D721Med (cell line): ENCODE results near the gene MSX1.

Experiments used
- DNase-seq: peaks from one replicate; pipeline ENCODE4 v3.0.0; 2011; ENCODE audit warnings: low spot score; ENCODE audit not compliant: insufficient read length
- FAIRE-seq: peaks from 2 replicates; lab custom pipeline; 2011; peaks lifted over from hg19 to GRCh38; lab: Jason Lieb, UNC
- CTCF ChIP-seq: IDR thresholded peaks from 2 replicates; pipeline ENCODE4 v1.5.1; 2012; ENCODE audit warnings: mild to moderate bottlenecking, control low read depth; ENCODE audit not compliant: insufficient read depth; ENCODE audit errors: missing control alignments

MSX1 gene

GRCh38 chr4:4840351-4840750 is 19.1 kb upstream of the MSX1 start:
- DNase-seq: no peak
- FAIRE-seq: no peak
- TF ChIP-seq CTCF: no peak

GRCh38 chr4:4841156-4841555 is 18.3 kb upstream of the MSX1 start:
- DNase-seq (no peak), FAIRE-seq (no peak)
- TF ChIP-seq CTCF: no peak

GRCh38 chr4:4842476-4843441 is 16.7 kb upstream of the MSX1 start:
- FAIRE-seq (no peak), DNase-seq (no peak)
- no peak for TF ChIP-seq CTCF

GRCh38 chr4:4843635-4844291 is 15.7 kb upstream of the MSX1 start:
- TF ChIP-seq CTCF: no peak
- FAIRE-seq (no peak), DNase-seq (no peak)

- no peak for FAIRE-seq
- no peak for TF ChIP-seq CTCF
- DNase-seq: no peak
These were observed 14.4 kb upstream of the MSX1 start for GRCh38 chr4:4845027-4845426.

GRCh38 chr4:4847011-4847410 is 12.5 kb upstream of the MSX1 start:
- FAIRE-seq: no peak
- TF ChIP-seq CTCF: no peak

More at GRCh38 chr4:4847011-4847410, 12.5 kb upstream of the MSX1 start:
- no peak for DNase-seq
